Measurements from ENCODE around the gene PCDHB14. TPM values are rescaled to one million over a fixed set of nuclear protein-coding genes. Genes with fewer than 3 reads are reported as not detected.
"Not testable (repeated sequence)": the region's sequence is repeated elsewhere in the genome, so short reads cannot be mapped to it uniquely, and the experiment has no call there.

The PCDHB14 gene
- total and polyA plus RNA-seq, 2 donors: 8.2 to 10.1 TPM

DNA sequence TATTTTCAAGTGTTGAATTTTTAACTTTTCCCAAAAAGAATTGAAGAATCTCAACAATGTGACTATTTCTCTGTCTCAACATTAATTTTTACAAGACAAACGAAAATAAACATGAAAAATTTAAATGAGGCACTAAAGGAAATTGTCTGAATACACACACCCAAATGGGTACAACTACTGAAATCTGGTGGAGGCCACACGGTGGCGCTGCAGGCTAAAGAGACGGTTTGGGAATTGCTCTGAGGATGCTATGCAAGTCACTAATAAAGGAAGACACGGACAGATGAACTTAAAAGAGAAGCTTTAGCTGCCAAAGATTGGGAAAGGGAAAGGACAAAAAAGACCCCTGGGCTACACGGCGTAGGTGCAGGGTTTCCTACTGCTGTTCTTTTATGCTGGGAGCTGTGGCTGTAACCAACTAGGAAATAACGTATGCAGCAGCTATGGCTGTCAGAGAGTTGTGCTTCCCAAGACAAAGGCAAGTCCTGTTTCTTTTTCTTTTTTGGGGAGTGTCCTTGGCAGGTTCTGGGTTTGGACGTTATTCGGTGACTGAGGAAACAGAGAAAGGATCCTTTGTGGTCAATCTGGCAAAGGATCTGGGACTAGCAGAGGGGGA, 30.9 kb upstream of the PCDHB14 start, which contains the start of gene PCDHB10:
PCDHB10 (plus strand) TSS at position 244 of the 616 bp plus-strand sequence; CDS start at position 444, 200 bp downstream.
- 4% methylated on average over 10 of the region's 10 CpGs for WGBS
- H3K4me3 ChIP-seq (ENCODE audit: low read depth, low read length): no peak within 1 kb of the TSS
- no peaks in the 10 kb centered on the region for H3K36me3 ChIP-seq (ENCODE audit: insufficient read depth)
- no peak within 1 kb of the TSS for H3K27ac ChIP-seq (ENCODE audit: low read depth)
- H3K4me1 ChIP-seq (ENCODE audit: insufficient read depth): no peaks in the 10 kb centered on the region
- DNase-seq (ENCODE audit: extremely low spot score): no peak

DNA sequence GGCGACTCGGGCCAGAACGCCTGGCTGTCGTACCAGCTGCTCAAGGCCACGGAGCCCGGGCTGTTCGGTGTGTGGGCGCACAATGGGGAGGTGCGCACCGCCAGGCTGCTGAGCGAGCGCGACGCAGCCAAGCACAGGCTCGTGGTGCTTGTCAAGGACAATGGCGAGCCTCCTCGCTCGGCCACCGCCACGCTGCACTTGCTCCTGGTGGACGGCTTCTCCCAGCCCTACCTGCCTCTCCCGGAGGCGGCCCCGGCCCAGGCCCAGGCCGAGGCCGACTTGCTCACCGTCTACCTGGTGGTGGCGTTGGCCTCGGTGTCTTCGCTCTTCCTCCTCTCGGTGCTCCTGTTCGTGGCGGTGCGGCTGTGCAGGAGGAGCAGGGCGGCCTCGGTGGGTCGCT, 28.8 kb upstream of the PCDHB14 start:
- not testable (repeated sequence) for H3K4me1 ChIP-seq (ENCODE audit: insufficient read depth); H3K36me3 ChIP-seq (ENCODE audit: insufficient read depth); H3K27ac ChIP-seq (ENCODE audit: low read depth); DNase-seq (ENCODE audit: extremely low spot score); H3K4me3 ChIP-seq (ENCODE audit: low read depth, low read length)
- 24% methylated on average over 20 of the region's 37 CpGs for WGBS

DNA sequence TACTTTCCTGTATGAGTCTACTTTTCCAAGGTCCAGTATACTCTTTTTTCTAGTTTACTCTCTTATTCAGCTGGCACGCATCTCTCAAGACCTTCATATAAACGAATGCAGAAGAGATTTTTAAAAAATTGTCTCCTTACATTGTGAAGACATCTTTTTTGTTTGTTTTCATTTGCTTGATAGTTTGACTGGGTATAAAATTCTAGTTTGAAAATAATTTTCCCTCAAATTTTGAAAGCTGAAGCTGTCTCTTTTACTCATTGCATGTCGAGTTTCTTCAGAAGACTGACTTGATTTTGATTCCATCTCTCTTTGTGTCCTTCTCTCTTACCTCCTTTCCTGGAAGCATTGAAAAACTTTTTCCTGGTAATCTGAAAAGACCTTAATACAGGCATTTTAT, 26.8 kb upstream of the PCDHB14 start:
- Histone ChIP-seq H3K4me1 (ENCODE audit: insufficient read depth) (no peaks in the 10 kb centered on the region), H3K4me3 (ENCODE audit: low read depth, low read length) (no peak overlapping the region), H3K36me3 (ENCODE audit: insufficient read depth) (no peaks in the 10 kb centered on the region), H3K27ac (ENCODE audit: low read depth) (no peak overlapping the region)
- 25% methylated on average over 3 of the region's 3 CpGs for WGBS
- DNase-seq (ENCODE audit: extremely low spot score): no peak

DNA sequence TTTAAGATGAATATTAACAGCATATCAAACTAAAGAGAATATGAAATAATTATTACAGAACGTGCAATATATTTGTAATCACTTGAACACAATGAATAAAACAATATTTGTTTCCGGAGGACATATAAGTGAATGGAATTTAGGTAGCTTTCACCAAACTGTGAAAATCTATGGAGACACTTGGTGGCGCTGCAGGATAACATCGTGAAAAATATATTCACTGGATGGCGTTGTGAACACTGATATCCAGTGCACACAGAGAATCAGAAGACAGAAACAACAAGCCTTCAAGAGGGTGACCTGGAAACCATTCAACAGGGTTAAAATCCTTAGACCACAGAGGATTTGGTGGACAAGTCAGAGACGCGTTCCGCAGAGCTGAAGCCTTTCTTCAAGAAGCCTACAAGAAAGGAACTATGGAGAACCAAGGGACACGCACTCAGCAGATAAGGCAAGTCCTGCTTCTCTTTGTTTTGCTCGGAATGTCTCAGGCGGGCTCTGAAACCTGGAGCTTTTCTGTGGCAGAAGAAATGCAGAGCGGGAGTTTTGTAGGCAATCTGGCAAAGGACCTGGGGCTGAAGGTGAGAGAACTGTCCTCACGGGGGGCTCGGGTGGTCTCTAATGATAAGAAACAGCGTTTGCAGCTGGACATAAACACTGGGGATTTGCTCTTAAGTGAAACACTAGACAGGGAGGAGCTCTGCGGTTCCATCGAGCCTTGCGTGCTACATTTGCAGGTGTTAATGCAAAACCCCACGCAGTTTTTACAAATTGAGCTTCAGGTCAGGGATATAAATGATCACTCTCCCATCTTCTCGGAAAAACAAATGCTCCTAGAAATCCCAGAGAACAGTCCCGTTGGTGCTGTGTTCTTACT, 23.5 kb upstream of the PCDHB14 start, which contains the start of gene PCDHB11:
PCDHB11 (plus strand) TSS at position 269 of the 877 bp plus-strand sequence; CDS start at position 417, 148 bp downstream.
- 31% methylated on average over 21 of the region's 21 CpGs for WGBS
- no peaks in the 10 kb centered on the region for H3K4me1 ChIP-seq (ENCODE audit: insufficient read depth)
- no peak within 1 kb of the TSS for H3K4me3 ChIP-seq (ENCODE audit: low read depth, low read length)
- H3K27ac ChIP-seq (ENCODE audit: low read depth): no peak within 1 kb of the TSS
- H3K36me3 ChIP-seq (ENCODE audit: insufficient read depth): no peaks in the 10 kb centered on the region
- no peak for DNase-seq (ENCODE audit: extremely low spot score)

DNA sequence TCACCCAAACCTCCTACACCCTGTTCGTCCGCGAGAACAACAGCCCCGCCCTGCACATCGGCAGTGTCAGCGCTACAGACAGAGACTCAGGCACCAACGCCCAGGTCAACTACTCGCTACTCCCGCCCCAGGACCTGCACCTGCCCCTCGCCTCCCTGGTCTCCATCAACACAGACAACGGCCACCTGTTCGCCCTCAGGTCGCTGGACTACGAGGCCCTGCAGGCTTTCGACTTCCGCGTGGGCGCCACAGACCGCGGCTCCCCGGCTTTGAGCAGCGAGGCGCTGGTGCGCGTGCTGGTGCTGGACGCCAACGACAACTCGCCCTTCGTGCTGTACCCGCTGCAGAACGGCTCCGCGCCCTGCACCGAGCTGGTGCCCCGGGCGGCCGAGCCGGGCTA, 22.0 kb upstream of the PCDHB14 start:
- not testable (repeated sequence) for H3K27ac ChIP-seq (ENCODE audit: low read depth); H3K36me3 ChIP-seq (ENCODE audit: insufficient read depth); H3K4me3 ChIP-seq (ENCODE audit: low read depth, low read length); H3K4me1 ChIP-seq (ENCODE audit: insufficient read depth); DNase-seq (ENCODE audit: extremely low spot score)
- 33% methylated on average over 25 of the region's 38 CpGs for WGBS

DNA sequence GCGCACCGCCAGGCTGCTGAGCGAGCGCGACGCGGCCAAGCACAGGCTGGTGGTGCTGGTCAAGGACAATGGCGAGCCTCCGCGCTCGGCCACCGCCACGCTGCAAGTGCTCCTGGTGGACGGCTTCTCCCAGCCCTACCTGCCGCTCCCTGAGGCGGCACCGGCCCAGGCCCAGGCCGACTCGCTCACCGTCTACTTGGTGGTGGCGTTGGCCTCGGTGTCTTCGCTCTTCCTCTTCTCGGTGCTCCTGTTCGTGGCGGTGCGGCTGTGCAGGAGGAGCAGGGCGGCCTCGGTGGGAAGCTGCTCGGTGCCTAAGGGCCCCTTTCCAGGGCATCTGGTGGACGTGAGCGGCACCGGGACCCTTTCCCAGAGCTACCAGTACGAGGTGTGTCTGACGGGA, 21.5 kb upstream of the PCDHB14 start:
- not testable (repeated sequence) for H3K4me1 ChIP-seq (ENCODE audit: insufficient read depth); H3K4me3 ChIP-seq (ENCODE audit: low read depth, low read length); H3K36me3 ChIP-seq (ENCODE audit: insufficient read depth); DNase-seq (ENCODE audit: extremely low spot score); H3K27ac ChIP-seq (ENCODE audit: low read depth)
- WGBS: 30% methylated on average over 31 of the region's 35 CpGs

DNA sequence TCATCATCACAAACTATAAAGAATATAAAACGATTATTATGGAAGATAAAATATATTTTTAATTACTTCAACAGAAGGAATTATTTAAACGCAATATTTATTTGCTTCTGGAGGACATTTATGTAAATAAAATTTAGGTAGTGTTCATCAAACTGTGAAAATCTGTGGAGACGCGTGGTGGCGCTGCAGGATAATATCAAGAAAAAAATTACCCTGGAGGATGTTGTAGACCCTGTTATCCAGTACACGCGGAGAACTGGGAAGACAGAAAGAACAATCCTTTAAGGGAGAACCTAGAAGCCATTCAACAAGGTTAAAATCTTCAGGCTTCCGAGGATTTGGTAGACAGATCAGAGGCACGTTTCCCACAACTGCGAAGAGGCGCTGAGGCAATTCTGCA, 14.7 kb upstream of the PCDHB14 start, which contains the start of gene PCDHB12:
PCDHB12 (plus strand) TSS at position 242 of the 400 bp plus-strand sequence. CDS start 189 bp downstream, outside the sequence.
- Histone ChIP-seq H3K4me3 (ENCODE audit: low read depth, low read length) (peak within 1 kb of the TSS; percentile 12), H3K36me3 (ENCODE audit: insufficient read depth) (no peaks in the 10 kb centered on the region), H3K4me1 (ENCODE audit: insufficient read depth) (no peaks in the 10 kb centered on the region), H3K27ac (ENCODE audit: low read depth) (no peak within 1 kb of the TSS)
- DNase-seq (ENCODE audit: extremely low spot score): no peak
- WGBS: 19% methylated on average over 11 of the region's 11 CpGs

DNA sequence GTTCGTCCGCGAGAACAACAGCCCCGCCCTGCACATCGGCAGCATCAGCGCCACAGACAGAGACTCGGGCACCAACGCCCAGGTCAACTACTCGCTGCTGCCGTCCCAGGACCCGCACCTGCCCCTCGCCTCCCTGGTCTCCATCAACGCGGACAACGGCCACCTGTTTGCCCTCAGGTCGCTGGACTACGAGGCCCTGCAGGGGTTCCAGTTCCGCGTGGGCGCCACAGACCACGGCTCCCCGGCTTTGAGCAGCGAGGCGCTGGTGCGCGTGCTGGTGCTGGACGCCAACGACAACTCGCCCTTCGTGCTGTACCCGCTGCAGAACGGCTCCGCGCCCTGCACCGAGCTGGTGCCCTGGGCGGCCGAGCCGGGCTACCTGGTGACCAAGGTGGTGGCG, 12.9 kb upstream of the PCDHB14 start:
- H3K27ac ChIP-seq (ENCODE audit: low read depth); H3K4me1 ChIP-seq (ENCODE audit: insufficient read depth); H3K36me3 ChIP-seq (ENCODE audit: insufficient read depth); H3K4me3 ChIP-seq (ENCODE audit: low read depth, low read length); DNase-seq (ENCODE audit: extremely low spot score): not testable (repeated sequence)
- WGBS: 30% methylated on average over 39 of the region's 39 CpGs

DNA sequence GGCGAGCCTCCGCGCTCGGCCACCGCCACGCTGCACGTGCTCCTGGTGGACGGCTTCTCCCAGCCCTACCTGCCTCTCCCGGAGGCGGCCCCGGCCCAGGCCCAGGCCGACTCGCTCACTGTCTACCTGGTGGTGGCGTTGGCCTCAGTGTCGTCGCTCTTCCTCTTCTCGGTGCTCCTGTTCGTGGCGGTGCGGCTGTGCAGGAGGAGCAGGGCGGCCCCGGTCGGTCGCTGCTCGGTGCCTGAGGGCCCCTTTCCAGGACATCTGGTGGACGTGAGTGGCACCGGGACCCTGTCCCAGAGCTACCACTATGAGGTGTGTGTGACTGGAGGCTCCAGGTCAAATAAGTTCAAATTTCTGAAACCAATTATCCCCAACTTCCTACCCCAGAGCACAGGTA, 12.3 kb upstream of the PCDHB14 start:
- WGBS: 28% methylated on average over 19 of the region's 27 CpGs
- not testable (repeated sequence) for H3K4me3 ChIP-seq (ENCODE audit: low read depth, low read length); H3K4me1 ChIP-seq (ENCODE audit: insufficient read depth); H3K36me3 ChIP-seq (ENCODE audit: insufficient read depth); DNase-seq (ENCODE audit: extremely low spot score); H3K27ac ChIP-seq (ENCODE audit: low read depth)

DNA sequence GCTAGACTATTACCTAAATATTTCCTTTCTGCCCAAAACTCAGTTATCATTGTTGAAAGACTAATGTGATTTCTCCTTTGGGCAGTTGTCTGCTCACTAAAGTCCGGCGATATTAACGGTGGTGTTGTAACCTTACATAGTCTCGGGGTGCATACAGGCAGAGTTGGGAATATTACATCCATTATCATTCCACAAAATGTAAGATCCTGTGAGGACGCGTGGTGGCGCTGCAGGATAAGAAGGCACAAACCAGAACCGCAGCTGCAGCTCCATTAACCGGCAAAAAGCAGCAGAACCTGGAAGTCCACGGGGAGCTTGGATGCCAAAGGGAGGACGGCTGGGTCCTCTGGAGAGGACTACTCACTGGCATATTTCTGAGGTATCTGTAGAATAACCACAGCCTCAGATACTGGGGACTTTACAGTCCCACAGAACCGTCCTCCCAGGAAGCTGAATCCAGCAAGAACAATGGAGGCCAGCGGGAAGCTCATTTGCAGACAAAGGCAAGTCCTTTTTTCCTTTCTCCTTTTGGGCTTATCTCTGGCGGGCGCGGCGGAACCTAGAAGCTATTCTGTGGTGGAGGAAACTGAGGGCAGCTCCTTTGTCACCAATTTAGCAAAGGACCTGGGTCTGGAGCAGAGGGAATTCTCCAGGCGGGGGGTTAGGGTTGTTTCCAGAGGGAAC, 9.3 kb upstream of the PCDHB14 start, which contains the start of gene PCDHB13:
PCDHB13 (plus strand) TSS at position 264 of the 684 bp plus-strand sequence; CDS start at position 469, 205 bp downstream.
- not testable (repeated sequence) for DNase-seq (ENCODE audit: extremely low spot score); H3K4me3 ChIP-seq (ENCODE audit: low read depth, low read length); H3K36me3 ChIP-seq (ENCODE audit: insufficient read depth); H3K27ac ChIP-seq (ENCODE audit: low read depth); H3K4me1 ChIP-seq (ENCODE audit: insufficient read depth)
- WGBS: 10% methylated on average over 14 of the region's 18 CpGs

DNA sequence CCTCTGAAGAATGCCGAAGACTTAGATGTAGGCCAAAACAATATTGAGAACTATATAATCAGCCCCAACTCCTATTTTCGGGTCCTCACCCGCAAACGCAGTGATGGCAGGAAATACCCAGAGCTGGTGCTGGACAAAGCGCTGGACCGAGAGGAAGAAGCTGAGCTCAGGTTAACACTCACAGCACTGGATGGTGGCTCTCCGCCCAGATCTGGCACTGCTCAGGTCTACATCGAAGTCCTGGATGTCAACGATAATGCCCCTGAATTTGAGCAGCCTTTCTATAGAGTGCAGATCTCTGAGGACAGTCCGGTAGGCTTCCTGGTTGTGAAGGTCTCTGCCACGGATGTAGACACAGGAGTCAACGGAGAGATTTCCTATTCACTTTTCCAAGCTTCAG, 8.6 kb upstream of the PCDHB14 start:
- not testable (repeated sequence) for H3K27ac ChIP-seq (ENCODE audit: low read depth); H3K36me3 ChIP-seq (ENCODE audit: insufficient read depth); H3K4me1 ChIP-seq (ENCODE audit: insufficient read depth); H3K4me3 ChIP-seq (ENCODE audit: low read depth, low read length); DNase-seq (ENCODE audit: extremely low spot score)
- 58% methylated on average over 10 of the region's 12 CpGs for WGBS

DNA sequence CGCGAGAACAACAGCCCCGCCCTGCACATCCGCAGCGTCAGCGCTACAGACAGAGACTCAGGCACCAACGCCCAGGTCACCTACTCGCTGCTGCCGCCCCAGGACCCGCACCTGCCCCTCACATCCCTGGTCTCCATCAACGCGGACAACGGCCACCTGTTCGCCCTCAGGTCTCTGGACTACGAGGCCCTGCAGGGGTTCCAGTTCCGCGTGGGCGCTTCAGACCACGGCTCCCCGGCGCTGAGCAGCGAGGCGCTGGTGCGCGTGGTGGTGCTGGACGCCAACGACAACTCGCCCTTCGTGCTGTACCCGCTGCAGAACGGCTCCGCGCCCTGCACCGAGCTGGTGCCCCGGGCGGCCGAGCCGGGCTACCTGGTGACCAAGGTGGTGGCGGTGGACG, 7.6 kb upstream of the PCDHB14 start:
- not testable (repeated sequence) for H3K4me3 ChIP-seq (ENCODE audit: low read depth, low read length); H3K4me1 ChIP-seq (ENCODE audit: insufficient read depth); H3K27ac ChIP-seq (ENCODE audit: low read depth); H3K36me3 ChIP-seq (ENCODE audit: insufficient read depth); DNase-seq (ENCODE audit: extremely low spot score)
- 31% methylated on average over 33 of the region's 40 CpGs for WGBS

DNA sequence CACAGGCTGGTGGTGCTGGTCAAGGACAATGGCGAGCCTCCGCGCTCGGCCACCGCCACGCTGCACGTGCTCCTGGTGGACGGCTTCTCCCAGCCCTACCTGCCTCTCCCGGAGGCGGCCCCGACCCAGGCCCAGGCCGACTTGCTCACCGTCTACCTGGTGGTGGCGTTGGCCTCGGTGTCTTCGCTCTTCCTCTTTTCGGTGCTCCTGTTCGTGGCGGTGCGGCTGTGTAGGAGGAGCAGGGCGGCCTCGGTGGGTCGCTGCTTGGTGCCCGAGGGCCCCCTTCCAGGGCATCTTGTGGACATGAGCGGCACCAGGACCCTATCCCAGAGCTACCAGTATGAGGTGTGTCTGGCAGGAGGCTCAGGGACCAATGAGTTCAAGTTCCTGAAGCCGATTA, 7.1 kb upstream of the PCDHB14 start:
- not testable (repeated sequence) for DNase-seq (ENCODE audit: extremely low spot score); H3K4me3 ChIP-seq (ENCODE audit: low read depth, low read length); H3K36me3 ChIP-seq (ENCODE audit: insufficient read depth); H3K4me1 ChIP-seq (ENCODE audit: insufficient read depth); H3K27ac ChIP-seq (ENCODE audit: low read depth)
- 30% methylated on average over 21 of the region's 26 CpGs for WGBS

Data from urinary bladder (tissue), 4 donors.